Lower leg skin (tissue), 3 donors: ENCODE data around the gene DTNB.

Source experiments
- POLR2A ChIP-seq, 2 donors: fragments of 450-650 bp; IDR thresholded peaks; one replicate each; pipeline ENCODE4 v1.6.1; 2016 to 2017; ENCODE audit warnings: antibody characterized with exemption in 2 of 2, mild to moderate bottlenecking in 1 of 2, moderate library complexity in 1 of 2
- TF ChIP-seq, protein P1 (sequence below), 3 donors: fragments of 450-650 bp; IDR thresholded peaks; one replicate each; pipeline ENCODE4 v1.5.1; 2016; ENCODE audit warnings: antibody characterized with exemption in 3 of 3, mild to moderate bottlenecking in 3 of 3, moderate library complexity in 2 of 3

DNA sequence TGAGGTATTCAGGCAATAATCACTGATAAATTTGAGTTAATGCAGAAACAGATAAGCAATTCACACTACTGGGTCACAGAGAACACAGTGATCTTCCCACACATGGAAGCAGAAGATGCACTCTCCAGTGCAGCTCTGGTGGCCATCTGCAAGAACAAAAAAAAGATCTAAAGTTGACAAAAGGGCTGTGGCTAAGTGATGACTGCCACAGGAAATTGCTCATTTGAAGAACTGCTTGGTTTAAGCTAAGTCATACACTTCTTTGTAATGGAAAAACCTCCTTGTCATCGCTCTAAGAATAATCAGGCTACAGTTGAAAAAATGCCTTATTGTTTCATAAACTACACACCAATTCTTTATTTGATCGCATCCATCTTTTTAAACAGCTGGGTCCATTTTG, 115.1 kb downstream of the DTNB start:
- TF ChIP-seq, protein P1, sequence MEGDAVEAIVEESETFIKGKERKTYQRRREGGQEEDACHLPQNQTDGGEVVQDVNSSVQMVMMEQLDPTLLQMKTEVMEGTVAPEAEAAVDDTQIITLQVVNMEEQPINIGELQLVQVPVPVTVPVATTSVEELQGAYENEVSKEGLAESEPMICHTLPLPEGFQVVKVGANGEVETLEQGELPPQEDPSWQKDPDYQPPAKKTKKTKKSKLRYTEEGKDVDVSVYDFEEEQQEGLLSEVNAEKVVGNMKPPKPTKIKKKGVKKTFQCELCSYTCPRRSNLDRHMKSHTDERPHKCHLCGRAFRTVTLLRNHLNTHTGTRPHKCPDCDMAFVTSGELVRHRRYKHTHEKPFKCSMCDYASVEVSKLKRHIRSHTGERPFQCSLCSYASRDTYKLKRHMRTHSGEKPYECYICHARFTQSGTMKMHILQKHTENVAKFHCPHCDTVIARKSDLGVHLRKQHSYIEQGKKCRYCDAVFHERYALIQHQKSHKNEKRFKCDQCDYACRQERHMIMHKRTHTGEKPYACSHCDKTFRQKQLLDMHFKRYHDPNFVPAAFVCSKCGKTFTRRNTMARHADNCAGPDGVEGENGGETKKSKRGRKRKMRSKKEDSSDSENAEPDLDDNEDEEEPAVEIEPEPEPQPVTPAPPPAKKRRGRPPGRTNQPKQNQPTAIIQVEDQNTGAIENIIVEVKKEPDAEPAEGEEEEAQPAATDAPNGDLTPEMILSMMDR (IDR thresholded peaks at IDR 0.05): no peak
- no peak for TF ChIP-seq POLR2A (IDR thresholded peaks at IDR 0.05)
